GM18511 (cell line): Measurements from ENCODE around the gene MAP3K7.

Experiments used
- ATAC-seq: cut with Tn5 transposase; IDR thresholded peaks from one replicate; pipeline ENCODE4 v1.9.1; 2021; ENCODE audit warnings: mild to moderate bottlenecking, moderate library complexity; ENCODE audit not compliant: unreplicated experiment

Gene MAP3K7

DNA sequence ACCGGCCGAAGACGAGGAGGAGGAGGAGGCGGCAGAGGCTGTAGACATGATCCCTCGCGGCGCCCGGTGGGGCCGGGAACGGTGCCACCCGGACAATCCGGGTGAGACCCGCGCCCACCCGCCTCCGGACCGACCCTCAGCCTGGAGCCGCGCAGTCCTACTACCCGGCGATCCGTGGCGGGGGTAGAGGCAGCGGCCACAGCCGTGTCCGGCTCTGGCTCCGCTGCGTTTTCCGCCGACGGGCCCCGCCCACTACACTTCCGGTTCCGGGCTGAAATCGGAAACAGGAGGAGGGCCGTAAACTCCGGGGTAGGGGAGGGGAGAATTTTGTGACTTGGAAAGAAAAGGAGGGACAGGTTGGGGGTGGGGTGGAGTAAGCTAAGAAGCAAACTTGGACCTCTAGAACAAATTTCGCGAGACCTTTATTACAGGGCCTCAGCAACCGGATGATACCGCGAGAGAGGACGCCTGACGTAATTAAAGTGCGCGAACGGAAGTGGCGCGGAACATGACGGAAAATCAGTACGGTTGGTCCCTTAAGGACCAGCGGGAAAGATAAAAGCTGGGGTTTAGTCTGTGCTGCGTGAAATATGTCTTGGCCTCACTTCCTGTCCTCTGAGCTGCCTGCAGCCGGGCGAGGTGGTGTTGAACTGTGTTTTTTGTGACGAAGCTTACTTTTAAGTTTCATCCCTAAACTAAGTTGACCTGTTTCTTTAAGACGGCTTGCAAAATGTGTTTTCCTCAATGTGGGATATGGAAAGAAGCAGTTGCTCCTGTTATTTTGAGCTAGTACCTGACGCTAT is at the start of gene MAP3K7:
MAP3K7 (minus strand) TSS at position 237 of the 803 bp plus-strand sequence; CDS start at position 48, 189 bp downstream.
- ATAC-seq: peak; percentile 90

DNA sequence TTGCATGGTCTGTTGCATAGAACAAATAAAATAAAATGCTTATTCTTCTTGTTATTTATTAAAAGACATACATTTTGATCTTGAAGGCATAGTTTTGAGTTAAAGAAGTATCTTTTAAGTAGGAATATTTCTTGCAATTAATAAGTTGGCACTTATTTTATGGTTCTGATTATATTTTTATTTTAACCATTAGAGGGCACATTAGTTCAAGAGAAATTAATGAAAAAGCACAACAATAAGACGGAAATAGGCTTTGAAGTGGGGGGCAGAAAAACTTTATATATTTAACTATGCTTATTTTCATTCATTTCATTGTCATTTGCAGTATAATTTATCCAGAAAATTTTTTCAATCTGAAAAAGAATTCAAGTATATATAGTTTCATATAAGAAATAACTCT is 44.2 kb upstream of the MAP3K7 start:
- no peak for ATAC-seq

DNA sequence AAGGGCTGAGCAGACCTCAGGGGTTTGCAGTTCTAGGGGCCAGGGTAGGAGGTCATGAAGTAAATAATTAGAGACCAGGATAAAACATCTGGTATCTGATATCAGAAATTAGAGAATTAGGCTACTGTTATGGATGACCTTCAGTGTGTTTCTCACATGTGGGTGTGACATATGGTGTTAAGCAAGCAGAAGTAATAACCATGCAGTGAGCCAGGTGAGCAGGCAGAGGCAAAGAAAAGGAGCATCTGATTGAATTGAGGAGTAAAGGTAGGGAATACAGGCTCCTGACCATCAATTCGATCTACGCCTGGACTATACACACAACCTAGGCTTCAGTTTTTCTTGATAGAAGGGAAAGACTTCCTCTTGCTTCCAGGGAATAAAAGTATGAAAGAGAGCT is 34.7 kb upstream of the MAP3K7 start:
- ATAC-seq: no peak

DNA sequence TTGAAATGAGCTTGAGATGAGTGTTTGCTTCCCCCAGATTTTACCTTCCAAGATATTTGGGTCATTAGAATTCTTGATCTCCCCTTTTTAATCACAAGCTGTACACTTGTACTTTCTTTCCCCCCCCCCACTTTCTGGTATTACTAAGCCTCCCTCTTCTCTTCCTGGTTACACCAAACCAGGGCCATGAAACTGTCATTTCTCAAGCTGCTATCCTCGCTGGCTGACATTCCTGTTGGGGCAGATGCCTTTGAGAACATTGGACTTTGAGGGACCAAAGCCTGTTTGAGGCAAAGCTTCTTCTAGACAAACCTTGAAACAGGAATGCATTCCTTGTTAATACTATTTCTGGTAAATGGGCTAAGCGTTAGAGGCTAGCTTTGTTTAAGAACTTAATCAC is 32.3 kb upstream of the MAP3K7 start:
- ATAC-seq: no peak

DNA sequence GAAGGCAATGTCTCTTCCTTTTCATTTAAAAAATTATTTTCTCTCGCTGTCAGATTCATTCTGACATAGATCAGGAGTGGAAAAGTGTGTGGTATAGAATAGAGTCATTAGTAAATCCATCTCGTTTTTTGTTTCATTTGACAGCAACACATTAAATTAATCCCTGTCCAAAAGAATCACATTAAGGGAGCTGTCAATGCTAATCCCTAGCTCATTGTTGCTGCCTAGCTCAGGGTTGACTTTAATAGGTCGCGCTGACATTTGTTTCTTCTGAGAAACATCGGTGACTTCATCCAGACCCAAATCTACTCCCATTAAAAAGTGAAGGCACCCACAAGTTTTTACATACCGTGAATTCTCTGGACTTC is 25.4 kb upstream of the MAP3K7 start:
- ATAC-seq: no peak

DNA sequence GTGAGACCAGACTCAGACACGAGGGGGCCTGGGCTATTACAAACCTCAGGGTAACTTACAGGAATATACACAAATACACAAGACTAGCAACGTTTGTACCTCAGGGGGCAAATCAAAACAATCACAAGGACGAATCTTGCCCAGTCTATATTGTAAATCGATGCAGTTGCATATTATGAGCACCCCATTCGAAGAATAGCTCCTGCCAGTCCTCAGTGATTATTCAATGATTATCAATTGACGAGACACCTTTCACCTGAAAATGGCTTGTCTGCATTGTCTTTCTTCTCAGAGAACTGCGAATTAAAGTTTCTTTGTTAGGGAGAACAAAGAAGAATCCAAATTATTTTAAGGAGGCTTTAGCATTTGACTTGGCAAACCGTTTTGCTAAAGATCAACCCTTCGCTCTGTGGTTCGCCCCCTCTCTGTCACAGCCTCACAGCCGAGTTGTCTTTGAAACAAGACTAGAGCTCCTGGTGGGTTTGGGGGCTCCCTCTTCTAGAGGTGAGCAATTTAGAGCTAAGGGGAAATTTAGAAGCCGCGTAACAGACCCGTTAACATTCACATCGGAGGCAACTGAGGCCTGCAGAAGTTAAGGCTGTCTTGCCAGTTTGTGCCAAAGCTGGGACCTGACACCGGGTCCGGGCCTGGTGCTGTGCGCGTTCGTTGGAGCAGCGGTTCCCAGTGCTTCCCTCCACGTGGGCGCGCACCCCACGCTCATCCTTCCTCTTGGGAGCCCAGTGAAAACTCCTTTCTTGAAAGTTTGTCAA is 24.9 kb upstream of the MAP3K7 start:
- ATAC-seq: no peak

DNA sequence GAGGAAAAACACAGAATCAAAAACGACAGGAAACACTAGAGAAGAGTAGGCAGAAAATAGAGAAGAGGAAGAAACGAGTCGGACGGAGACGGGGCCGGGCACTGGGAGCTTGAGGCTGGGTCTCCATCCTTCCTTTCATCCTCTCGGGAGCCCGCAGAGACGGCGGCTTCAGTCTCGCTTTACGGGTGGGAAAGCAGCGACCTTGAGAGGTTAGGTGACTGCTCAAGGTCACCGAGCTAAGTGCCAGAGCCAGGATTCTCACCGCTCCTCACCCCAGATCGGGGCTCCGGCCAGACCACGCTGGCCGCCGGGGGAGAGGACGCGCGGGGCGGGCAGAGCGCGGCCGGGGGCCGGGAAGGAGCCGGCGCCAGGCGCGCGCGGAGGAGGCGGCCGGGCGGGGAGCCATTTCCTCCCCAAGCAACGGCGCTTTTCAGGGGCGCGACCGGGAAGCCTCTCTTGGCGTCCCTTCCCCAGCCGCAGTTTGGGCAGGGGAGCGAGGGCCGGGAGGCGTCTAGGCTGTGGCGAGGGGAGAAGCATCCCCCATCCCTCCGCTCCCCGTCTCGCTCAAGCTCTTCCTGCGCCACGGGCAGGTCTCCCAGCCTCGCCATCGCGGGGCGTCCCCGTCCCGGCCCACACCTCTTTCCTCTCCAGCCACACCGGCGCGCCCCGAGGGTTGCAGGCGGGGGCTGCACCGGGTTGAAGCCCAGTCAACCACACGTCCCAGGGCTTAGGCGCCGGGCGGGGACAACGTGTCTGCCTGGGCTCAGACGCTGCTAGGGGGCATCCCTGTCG is 24.1 kb upstream of the MAP3K7 start:
- peak; percentile 68 for ATAC-seq

DNA sequence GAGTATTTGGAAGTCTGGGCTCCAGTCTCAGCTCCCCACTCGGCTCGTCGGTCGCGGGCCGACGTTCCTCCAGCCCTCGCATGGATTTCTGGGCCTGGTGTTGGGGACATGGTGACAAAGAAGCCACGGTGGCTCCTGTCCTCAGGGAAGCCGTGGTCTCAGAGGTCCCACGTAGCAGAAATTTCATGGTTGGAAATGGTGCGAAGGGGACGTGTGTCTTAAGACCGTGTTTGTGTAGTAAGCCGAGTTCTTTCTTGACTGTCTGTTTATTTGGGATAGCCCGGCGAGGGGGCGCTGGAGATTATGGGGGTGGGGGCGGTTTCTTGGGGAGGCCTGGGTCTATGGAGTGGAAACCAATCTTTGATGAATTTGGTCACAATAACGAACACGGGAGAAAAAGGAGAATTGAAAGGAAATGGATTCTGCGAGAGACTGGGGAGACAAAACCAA is 23.5 kb upstream of the MAP3K7 start:
- ATAC-seq: peak; percentile 9

DNA sequence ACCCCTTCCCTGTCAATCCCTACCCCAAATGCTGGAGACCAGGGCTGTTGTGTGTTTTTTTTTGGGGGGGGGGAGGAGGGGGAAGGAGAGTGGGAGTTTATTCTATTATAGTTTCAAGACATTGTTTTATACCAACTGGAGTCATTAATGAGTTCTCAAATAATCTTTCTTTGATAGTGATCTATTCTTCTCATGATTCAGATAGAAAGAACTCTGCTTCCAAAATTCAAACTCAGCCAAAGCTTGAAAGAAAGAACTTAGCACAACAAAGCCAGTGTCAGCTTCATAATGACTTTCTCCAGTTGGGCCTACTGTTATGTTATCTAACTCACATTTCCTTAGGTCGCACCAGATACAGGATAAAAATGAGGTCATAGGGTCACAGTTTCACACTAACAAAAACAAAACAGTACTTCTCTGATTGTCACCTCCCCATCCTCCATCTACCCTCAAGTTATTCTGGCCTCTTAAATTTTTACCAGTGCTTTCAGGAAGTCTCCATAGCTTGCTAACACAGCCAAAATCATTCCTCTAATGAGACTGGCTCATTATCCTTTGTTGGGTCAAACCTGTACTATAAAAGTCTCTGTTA is 19.0 kb upstream of the MAP3K7 start:
- ATAC-seq: no peak

DNA sequence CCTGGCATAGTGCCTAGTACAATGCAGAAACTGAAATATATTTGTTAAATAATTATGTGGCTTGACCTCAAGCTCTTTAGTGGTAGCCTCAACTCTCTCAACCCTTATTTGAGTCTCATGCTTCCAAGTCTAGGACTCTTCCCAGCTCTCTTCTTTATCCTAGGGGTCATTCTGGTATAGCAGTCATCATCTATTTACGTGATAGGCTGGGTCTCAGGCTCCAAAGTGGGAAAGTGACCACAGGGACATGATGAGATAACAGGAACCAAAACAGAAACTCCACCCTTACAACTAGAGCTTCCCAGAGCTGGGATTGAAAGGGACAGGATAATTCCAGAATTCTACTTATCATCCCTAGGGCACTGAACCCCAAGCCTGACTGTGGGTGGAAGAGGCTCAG is 17.7 kb upstream of the MAP3K7 start:
- ATAC-seq: no peak

DNA sequence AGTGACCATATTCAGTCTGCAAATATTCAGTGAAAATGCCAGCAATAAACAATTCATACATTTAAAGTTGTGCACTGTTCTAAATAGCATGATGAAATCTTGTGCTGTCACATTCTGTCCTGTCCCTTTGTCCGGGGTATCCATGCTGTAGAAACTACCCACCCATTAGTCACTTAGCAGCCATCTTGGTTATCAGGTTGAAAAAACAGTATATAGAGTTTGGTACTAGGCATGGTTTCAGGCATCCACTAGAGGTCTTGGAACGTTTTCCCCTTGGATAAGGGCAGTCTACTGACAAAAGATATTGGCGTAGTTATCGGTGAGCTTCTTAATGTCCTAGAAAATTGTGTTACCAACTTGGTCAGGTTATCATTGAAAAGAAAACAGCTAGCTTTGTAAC is 12.3 kb upstream of the MAP3K7 start:
- no peak for ATAC-seq

DNA sequence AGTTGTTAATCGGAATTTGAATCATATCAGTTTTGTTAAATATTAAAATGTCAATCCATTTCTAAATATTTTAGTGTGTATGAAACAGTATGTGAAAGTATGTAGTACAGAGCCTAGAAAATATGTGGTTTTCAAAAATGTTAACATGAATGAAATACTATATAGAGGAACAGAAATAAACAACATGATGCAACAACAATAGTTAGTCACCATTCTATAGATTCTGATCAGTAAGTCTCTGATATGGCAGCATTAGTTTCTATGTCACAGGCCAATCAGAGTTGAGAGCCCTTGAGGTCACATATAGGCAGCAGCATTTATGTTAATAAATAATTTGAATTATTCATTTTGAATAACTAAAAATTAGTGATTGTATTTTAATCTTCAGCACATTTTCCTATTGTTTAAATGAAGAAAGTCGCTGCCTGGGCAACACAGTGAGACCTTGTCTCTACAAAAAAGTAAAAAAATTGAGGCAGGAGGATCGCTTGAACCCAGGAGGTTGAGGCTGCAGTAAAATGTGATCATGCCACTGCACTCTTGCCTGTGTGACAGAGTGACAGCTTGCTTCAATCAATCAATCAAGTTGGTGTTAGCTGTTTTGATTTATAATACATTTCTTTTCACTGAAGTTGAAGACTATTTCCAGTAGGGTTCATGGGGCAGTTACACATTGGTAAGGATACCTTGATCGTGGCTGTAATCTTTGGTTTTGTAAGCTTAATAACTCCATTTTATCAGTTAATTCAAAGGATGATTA is 11.5 kb upstream of the MAP3K7 start:
- no peak for ATAC-seq

DNA sequence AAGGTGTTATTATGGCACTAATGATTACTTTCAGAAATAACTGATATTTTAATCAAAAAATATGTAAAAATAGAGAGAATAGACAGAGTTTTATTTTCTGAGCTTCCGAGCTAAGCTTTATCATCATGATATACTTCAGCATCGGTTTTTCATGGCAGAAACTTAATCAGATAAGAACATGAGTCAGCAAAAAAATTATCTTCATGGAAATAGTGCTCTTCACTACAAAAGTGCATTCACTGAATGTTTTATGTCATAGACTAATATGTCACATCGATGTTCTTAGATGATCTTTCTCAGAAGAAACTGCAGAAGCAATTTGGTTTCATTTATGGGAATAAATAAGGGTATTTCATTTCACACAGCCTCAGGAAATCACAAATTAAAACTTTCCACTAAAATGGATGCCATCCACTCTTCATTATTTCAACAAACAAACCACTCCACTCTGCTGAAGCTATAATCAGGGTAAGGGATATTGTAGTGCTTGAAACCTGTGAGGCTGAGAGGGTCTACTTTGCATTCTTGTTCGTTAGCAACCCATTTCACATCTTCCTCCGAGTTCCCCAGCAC is 10.2 kb upstream of the MAP3K7 start:
- no peak for ATAC-seq

DNA sequence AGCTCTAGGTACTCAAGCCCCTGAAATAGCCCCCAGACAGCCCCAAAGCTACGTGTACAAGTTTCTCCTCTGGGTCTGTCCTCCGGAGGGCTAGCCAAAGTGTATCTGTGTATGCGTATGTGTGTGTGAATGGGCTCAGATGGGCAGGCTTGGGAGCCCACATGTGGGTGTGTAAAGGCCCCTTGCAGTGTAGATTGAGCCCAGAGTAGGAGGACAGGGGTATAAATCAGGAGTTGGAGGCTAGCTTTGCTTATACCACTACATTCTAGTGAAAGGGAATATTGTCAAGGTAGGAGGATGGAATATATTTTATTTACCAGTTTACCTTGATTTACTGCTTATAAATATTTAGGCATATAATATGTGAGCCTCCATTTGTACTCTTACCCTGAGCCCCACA is 9.0 kb upstream of the MAP3K7 start:
- ATAC-seq: no peak

DNA sequence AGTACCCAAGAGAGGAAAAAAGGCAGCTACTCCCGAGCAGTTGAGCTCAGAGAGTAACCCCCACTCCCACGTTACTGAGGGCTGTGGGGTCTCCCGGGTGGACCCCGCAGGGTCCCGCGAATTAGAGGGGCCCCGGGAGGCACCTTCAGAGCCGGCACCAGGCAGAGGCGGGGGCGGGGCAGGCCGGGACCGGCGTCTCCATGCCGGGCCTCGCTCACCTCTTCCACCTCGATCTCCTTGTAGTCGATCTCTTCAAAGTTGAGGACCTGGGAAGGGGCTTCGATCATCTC is 381 bp downstream of the MAP3K7 start:
- ATAC-seq: peak; percentile 38

DNA sequence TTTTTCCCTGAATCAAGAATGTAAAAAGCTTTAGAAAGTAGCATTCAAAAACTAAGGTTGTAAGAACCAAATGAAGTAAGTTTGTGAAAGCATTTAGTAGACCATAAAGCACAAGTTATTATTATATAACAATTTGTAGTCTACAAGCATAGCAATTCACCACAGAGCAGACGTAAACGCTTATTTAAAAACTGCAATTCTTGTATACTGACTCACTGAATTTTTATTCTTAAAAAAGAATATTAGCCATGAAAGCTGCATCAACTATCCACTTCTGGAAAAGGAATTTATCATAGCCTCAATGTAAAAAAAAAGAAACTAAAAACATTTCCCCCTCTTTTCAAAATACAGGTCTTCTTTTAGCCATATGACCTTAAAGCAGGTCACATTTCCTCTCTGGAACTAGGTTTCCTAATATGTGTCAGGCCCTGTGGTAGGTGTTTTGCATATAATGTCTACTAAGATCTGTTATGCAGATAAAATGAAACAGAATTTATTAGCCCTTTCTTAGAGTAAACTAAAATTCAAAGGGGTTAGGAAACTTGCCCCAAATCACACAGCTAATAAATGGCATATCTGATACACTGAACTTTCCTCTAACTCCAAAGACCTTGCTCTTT is 2.1 kb downstream of the MAP3K7 start:
- no peak for ATAC-seq

DNA sequence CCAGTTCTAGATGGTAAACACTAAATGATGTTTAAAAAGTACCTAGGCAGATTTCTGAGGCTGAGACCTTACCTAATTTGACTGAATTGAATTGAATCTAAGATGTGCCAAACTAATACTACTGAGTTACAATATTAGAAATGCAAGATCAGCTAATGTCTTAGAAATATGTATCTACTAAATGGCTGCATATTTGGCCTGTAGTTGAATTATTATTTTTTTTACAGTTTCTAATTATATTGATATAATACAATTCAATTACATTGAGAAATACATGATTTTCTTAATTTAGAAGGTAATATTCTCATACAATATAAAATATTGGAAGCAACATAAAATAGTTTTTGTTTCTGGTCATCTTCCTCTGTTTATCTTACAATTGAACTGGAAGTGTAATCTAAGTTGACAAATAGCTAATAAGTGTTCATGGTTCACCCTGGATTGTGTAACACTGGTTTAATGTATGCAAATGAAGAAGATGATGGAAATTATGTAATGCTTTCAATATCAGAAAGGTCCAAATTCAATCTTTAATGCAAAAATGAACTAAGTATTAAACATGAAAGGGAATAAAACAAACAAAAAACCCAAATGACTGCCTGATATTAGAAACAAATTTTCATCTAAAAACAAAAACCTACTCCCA is 2.9 kb downstream of the MAP3K7 start:
- no peak for ATAC-seq

DNA sequence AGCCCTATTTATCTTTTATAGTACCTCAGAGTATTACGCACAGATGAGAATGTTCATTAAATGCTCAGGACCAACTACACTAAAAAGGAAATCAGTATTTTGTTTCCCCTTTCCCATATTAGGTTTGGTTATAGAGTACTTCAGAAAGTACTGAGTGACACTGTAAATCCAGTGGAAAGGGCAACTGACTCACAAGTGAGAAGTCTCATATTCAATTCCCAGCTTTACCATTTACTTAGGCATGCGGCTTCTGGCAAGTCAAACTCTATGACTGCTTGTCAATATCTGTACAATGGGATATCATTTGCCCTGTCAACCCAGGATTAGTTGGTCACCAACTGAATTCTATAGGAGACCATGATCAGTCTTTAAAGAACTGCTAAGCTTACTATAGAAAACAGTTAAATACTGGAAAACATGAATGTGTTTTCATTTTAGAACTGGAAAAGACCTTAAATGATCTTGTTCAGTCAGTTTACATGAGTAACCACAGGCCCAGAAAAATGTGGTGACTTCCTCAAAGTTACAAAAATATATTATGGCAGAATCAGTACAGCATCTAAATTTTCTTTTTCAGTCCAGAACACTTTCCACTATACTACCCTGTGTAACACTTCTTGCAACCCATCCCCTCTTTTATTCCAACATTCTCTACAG is 3.6 kb downstream of the MAP3K7 start:
- ATAC-seq: no peak

DNA sequence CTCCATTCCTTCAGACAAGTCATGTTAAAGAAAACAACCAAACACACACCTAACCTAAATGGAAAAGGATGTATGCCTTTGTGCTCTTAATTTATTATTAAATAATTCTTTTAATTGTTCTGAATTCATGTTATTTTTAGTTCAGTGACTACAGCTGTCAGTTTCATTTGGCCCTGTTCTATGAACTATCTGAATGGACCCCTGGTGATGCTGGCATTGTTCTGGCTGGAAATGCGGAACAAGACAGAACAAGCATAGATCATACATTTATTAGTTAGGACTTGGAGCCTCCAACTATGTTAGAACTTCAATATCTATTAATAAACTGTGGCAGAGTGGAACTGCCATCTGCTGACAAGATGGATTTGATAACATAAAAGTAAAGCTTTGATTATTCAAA is 5.7 kb downstream of the MAP3K7 start:
- ATAC-seq: no peak
